OCI-LY7 (cell line): ENCODE data around the gene BMPER. TPM values are rescaled to one million over a fixed set of nuclear protein-coding genes. Genes with fewer than 3 reads are reported as not detected.

Source experiments
- BruUV-seq: library from RNA; stranded (reverse); fragments of 400-500 nt; replicated peaks from 2 replicates; lab custom pipeline; 2021; lab: Mats Ljungman, UMichigan
- CTCF ChIA-PET: fragments of 300-600 bp; sonication (Branson Sonifier 250); formaldehyde crosslinking; loops from one replicate; lab custom pipeline; 2022; ENCODE audit warnings: antibody characterized with exemption; ENCODE audit not compliant: unreplicated experiment; lab: Charles Lee
- POLR2A ChIA-PET: fragments of 300-600 bp; sonication (Branson Sonifier 250); formaldehyde crosslinking; loops from one replicate; lab custom pipeline; 2022; ENCODE audit warnings: antibody characterized with exemption; lab: Charles Lee
- DNase-seq: peaks from one replicate; pipeline ENCODE4 v3.0.0-alpha.2; 2015; ENCODE audit warnings: low spot score
- H2AFZ ChIP-seq: fragments of 200-600 bp; sonication (generic), shearing (Covaris generic); 2 replicates; pipeline ENCODE4 v1.6.1; 2014; ENCODE audit warnings: mild to moderate bottlenecking, antibody characterized with exemption, low read length, moderate library complexity
- H3K27ac ChIP-seq: fragments of 200-600 bp; sonication (generic); 2 replicates; pipeline ENCODE4 v1.5.1; 2014; ENCODE audit warnings: mixed run types, low read depth, mild to moderate bottlenecking, moderate library complexity, low read length, inconsistent platforms; ENCODE audit not compliant: poor library complexity, severe bottlenecking
- H3K36me3 ChIP-seq: fragments of 200-600 bp; sonication (generic); 2 replicates; pipeline ENCODE4 v1.6.1; 2014; ENCODE audit warnings: mild to moderate bottlenecking, antibody characterized with exemption, low read length, moderate library complexity, mixed read lengths; ENCODE audit not compliant: insufficient read depth
- H3K4me1 ChIP-seq: fragments of 200-600 bp; sonication (generic); 2 replicates; pipeline ENCODE4 v1.5.1; 2014; ENCODE audit warnings: mild to moderate bottlenecking, low read length; ENCODE audit not compliant: insufficient read depth, poor library complexity, severe bottlenecking
- H3K4me2 ChIP-seq: fragments of 200-600 bp; sonication (generic); 2 replicates; pipeline ENCODE4 v1.6.1; 2014; ENCODE audit warnings: mild to moderate bottlenecking, low read length
- H3K4me3 ChIP-seq: fragments of 200-600 bp; sonication (generic); 2 replicates; pipeline ENCODE4 v1.5.1; 2014; ENCODE audit warnings: mild to moderate bottlenecking, low read depth, low read length; ENCODE audit not compliant: poor library complexity, severe bottlenecking
- H3K79me2 ChIP-seq: fragments of 200-600 bp; sonication (generic); 2 replicates; pipeline ENCODE4 v1.6.1; 2016; ENCODE audit warnings: low read depth, mild to moderate bottlenecking, low read length, moderate library complexity, mixed read lengths; ENCODE audit not compliant: insufficient read depth
- H3K9me2 ChIP-seq: fragments of 200-600 bp; sonication (generic); 2 replicates; pipeline ENCODE4 v1.6.1; 2016; ENCODE audit warnings: mild to moderate bottlenecking, low read length, mixed read lengths; ENCODE audit not compliant: insufficient read depth
- H3K9me3 ChIP-seq: fragments of 200-600 bp; sonication (generic); 2 replicates; pipeline ENCODE4 v1.6.1; 2014; ENCODE audit warnings: mild to moderate bottlenecking, mixed run types, low read length, mixed read lengths
- H4K20me1 ChIP-seq: fragments of 200-600 bp; sonication (generic); 2 replicates; pipeline ENCODE4 v1.6.1; 2014; ENCODE audit warnings: mild to moderate bottlenecking, antibody characterized with exemption, low read length, moderate library complexity, mixed read lengths; ENCODE audit not compliant: insufficient read depth
- CTCF ChIP-seq: fragments of 200-600 bp; sonication (generic); conservative IDR thresholded peaks from 2 replicates; pipeline ENCODE4 v1.5.1; 2014; ENCODE audit warnings: mild to moderate bottlenecking, antibody characterized with exemption, low read length, moderate library complexity, mixed read lengths
- EZH2phosphoT487 ChIP-seq: fragments of 200-600 bp; sonication (generic); IDR thresholded peaks from 2 replicates; pipeline ENCODE4 v1.6.1; 2018; ENCODE audit warnings: low read depth, borderline replicate concordance, mild to moderate bottlenecking, mixed run types, antibody characterized with exemption, low read length, moderate library complexity, mixed read lengths
- intact Hi-C: fragments of 100-400 bp; cut with micrococcal nuclease; formaldehyde crosslinking; loops from one replicate; pipeline ENCODE4 v1.10.0; 2022; ENCODE audit not compliant: unreplicated experiment
- total RNA-seq, 2 experiments: library from RNA; depleted of rRNA in 1 of 2; stranded (reverse); fragments of >200 nt in 1 of 2; shearing (Covaris generic) in 1 of 2; gene quantifications; 2 replicates each; pipeline ENCODE4 v1.2.3, GENCODE V29; 2014 to 2022

BMPER gene
- total RNA-seq, 2 experiments from 2014 or later, result not detected

GRCh38 chr7:33950047-33950714, 44.8 kb downstream of the BMPER start:
- TF ChIP-seq CTCF, result no peak
- no peak for TF ChIP-seq EZH2phosphoT487
- CTCF ChIA-PET, result no interaction called here
- POLR2A ChIA-PET, result interaction anchor here (0.5 to 0.7 kb wide), 2 partner anchors 226 to 1021 kb away, joined by 3 read pairs; no protein-coding TSS in a partner anchor

DNA sequence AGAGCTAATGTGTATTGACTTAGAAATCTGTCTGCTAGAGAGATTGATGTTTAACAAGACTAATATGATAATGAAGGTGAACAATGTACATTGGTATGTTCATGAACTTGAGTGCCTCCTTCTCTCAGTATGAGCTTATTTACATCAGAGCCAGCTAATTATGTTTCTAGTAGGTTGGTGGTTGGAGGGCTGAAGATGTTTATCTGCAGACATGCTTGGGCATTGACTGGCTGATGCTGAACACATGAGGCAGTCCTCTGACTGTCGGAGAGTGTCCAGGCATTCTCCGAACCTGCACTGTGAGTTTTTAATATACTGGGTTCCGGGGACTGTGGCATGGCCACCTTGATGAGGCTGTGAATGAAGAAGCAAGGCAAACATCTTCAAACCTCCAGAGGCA, 47.5 kb downstream of the BMPER start:
- H4K20me1 ChIP-seq, result no peaks in the 10 kb centered on the region
- H2AFZ ChIP-seq, result no peak overlapping the region
- intact Hi-C loops, result no loop called here
- no TSS peak for BruUV-seq
- H3K4me1 ChIP-seq, result no peaks in the 10 kb centered on the region
- H3K9me3 ChIP-seq, result no peaks in the 10 kb centered on the region
- H3K9me2 ChIP-seq, result no peaks in the 10 kb centered on the region
- no peak overlapping the region for H3K4me2 ChIP-seq
- ChIA-PET CTCF (no interaction called here), POLR2A (no interaction called here)
- H3K79me2 ChIP-seq, result no peaks in the 10 kb centered on the region
- H3K4me3 ChIP-seq, result no peak overlapping the region
- H3K27ac ChIP-seq, result no peak overlapping the region
- no peak for DNase-seq
- H3K36me3 ChIP-seq, result no peaks in the 10 kb centered on the region
- TF ChIP-seq EZH2phosphoT487 (no peak), CTCF (no peak)

More at GRCh38 chr7:33950047-33950714, 44.8 kb downstream of the BMPER start:
- H3K27ac ChIP-seq, result no peak overlapping the region
- H2AFZ ChIP-seq, result no peak overlapping the region
- no peak overlapping the region for H3K4me3 ChIP-seq
- no peaks in the 10 kb centered on the region for H3K4me1 ChIP-seq
- H3K36me3 ChIP-seq, result no peaks in the 10 kb centered on the region
- H3K79me2 ChIP-seq, result no peaks in the 10 kb centered on the region
- intact Hi-C loops, result no loop called here
- DNase-seq, result no peak
- H3K9me2 ChIP-seq, result no peaks in the 10 kb centered on the region
- no TSS peak for BruUV-seq
- no peak overlapping the region for H3K4me2 ChIP-seq
- H4K20me1 ChIP-seq, result no peaks in the 10 kb centered on the region
- H3K9me3 ChIP-seq, result no peaks in the 10 kb centered on the region

DNA sequence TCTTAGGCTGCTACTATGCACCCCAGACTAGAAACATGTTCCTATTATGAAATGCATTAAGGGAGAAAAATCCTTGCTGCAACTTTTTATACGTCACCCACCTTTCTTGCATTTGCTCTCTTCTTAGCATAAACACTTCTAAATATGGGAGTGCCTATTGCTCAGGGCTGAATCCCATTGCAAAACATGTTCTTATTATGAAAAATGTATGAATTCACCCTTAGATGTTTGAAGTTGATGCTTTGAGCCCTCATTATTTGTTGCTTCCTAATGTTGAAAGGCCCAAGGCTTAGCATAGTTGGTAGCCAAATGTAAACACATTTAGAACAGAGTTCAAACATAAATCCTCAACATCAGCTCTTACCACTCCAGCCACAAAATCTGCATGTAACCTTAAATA, 52.8 kb downstream of the BMPER start:
- intact Hi-C loops, result no loop called here
- BruUV-seq, result no TSS peak
- H3K4me3 ChIP-seq, result no peak overlapping the region
- no peak overlapping the region for H3K27ac ChIP-seq
- DNase-seq, result no peak
- no peak overlapping the region for H3K4me2 ChIP-seq
- ChIA-PET CTCF (no interaction called here), POLR2A (no interaction called here)
- H3K9me2 ChIP-seq, result no peaks in the 10 kb centered on the region
- H4K20me1 ChIP-seq, result no peaks in the 10 kb centered on the region
- H3K4me1 ChIP-seq, result no peaks in the 10 kb centered on the region
- no peak overlapping the region for H2AFZ ChIP-seq
- TF ChIP-seq EZH2phosphoT487 (no peak), CTCF (no peak)
- no peaks in the 10 kb centered on the region for H3K36me3 ChIP-seq
- no peaks in the 10 kb centered on the region for H3K79me2 ChIP-seq
- H3K9me3 ChIP-seq, result no peaks in the 10 kb centered on the region
